ENCODE measurements around the gene PELI3.
"Not testable (repeated sequence)": the region's sequence is repeated elsewhere in the genome, so short reads cannot be mapped to it uniquely, and the experiment has no call there.

Gene PELI3, protein sequence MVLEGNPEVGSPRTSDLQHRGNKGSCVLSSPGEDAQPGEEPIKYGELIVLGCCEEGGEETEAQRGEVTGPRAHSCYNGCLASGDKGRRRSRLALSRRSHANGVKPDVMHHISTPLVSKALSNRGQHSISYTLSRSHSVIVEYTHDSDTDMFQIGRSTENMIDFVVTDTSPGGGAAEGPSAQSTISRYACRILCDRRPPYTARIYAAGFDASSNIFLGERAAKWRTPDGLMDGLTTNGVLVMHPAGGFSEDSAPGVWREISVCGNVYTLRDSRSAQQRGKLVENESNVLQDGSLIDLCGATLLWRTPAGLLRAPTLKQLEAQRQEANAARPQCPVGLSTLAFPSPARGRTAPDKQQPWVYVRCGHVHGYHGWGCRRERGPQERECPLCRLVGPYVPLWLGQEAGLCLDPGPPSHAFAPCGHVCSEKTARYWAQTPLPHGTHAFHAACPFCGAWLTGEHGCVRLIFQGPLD

DNA sequence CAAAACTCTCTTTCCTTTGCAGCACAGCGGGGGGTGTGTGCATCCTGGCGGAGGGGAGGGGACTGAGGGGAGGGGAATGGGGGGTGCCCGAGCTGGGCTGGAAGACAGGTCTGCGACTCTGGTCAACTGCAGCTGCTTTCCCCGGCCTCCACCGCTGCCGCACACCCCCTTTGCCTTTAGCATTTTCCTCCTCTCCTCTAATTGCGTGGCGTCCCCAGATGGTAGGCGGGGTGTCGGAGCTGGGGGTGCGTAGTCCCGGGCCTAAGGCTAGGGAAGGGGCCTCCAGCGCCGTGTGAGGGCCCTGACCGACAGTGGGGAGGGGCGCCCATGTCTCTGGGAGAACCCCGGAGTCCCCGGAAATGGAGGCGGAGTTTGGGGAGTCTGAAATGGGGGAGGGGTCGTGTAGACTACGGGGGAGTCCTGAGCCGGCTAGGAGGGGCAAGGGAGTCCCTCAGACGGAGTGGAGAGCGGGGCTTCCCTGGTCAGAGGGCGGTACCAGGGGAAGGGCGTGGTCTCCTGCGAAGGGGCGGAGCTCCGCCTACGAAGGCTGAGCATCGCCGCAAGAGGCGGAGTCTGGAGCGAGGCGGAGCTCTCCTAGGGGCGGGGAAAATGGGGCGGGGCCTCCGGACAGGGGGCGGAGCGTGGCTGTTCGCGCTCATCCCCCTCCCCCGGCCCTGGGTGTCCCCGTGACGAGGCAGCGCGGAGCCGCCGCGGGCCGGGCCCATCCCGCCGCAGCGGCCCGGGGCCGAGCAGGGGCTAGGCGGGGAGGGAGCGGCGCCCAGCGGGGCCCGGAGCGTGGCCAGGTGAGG lies at the start of gene PELI3:
Gene PELI3 (plus strand): TSS at position 681 of the 809 bp plus-strand sequence. CDS start 1,224 bp downstream, outside the sequence.
- DNase-seq, result peak; percentile 97

DNA sequence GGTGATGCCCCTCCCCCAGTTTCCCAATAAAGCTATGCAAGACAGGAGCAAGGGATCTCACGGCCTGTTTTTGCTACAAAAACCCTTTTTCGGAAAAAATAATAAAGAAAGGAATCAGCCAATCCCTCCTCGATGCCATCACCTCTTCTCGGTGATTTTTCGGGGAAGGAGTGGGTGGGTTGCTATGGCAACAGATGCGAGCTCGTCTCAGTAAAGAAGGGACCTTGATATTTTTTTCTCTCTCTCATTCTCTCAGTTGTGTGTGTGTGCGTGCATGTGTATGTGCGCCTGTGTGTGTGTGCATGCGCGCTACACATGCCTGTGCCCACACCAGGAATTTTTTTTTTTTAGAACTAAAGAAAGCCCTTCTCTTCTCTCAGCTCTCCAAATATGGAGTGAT lies 49.7 kb upstream of the PELI3 start:
- no peak for DNase-seq

DNA sequence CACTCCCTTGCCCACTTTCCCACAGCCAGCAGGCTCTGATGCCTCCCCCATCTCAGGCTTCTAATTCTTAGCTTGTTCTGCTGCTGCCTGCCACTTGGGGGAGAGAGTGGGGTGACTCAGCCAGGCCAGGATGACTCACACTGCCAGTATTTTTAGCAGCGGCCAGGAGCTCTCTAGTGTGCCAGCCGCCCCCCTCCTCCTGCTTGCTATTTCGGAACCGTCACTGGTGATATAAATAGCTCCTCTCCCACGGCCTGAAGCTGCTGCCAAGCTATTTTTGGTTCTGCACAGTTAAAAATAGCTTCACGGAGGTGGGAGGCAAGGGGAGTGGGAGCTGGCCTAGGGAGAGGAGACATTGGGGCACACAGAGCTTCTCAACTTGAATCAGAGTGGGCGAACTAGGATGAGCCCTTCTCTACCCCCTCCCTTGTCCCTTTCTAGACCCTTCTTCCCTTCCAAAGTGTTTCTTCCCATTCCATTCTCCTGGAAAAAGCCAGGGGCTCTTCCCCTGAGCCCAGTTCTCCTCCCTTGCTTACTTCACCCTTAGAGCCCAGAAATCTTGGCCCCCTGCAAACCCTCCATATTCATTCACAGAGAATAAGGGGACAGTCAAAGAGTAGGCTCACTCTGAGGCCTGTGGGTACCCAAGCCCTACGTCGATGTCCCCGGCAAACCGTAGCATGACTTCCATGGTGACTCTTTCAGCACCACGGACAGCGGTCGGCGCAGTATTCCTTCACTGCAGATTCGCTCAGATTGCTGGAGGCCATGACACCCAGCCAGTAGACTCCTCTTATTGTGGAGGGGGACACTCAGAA lies 48.3 kb upstream of the PELI3 start:
- DNase-seq, result peak; percentile 46

DNA sequence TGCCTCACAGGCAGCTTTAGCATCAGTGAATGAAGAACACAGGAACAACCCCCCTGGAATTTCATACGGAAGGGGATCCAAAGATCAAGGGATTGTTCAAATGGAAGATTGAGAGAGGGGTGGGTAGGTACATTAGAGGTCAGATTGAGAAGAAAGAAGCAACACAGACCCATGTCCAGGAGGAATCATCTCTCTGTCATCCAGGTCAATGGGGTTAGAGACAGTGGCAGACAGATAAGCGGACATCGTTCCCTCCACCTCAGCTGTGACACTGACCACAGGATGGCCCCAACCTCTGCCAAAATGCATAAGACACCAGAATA lies 47.8 kb upstream of the PELI3 start:
- no peak for DNase-seq

DNA sequence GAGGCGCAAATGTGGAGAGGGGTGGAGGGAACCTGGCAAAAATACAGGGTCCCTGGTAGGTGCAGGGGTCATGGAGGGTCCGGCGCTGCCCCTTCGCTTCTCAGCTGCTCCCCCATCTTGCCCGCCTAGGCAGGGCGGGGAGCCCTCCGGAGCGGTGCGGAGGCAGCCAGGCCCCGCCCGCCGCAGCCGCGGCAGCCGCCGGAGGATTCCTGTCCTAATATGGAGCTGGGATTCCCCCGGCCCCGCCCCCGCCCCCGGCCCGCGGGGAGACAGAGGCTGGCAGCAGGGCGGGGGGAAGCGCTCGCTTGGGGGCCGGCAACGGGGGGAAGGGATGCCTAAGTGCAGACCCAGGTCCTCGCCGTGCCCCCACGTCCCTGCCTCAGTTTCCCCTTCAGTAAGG lies 46.9 kb upstream of the PELI3 start:
- DNase-seq, result no peak

DNA sequence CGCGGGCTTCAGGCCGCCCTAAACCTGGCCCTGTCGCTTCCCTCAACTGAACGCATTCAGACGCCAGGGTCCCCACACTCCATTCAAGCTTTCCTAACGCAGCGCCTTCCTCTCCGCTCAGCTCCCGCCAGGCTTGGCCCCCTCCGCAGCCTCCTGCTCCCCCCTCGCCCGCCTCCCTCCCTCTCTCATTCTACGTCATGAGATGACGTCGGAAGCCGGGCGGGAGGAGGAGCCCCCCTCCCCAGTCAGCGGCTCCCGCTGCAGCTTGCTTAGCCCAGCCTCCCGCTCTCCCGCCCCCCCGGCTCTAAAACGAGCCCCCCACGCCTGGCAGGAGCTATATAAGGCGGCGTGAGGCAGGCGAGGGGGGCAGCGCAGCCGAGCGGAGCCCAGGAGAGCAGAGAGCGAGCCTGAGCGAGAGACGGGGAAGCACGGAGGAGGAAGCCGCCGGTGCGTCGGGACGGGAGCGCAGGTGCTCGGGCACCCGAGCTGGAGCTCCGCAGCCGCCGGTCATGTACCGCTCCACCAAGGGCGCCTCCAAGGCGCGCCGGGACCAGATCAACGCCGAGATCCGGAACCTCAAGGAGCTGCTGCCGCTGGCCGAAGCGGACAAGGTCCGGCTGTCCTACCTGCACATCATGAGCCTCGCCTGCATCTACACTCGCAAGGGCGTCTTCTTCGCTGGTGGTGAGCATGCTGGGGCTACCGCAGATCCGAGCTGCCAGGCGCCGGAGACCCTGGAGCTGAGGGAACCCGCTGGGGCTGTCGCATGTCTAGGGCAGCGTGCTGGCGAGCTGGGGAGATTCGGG lies 45.8 kb upstream of the PELI3 start, which contains the start of gene NPAS4:
Gene NPAS4 (plus strand): TSS at position 365 of the 806 bp plus-strand sequence. CDS start 145 bp downstream, at position 510.
- no peak for DNase-seq

DNA sequence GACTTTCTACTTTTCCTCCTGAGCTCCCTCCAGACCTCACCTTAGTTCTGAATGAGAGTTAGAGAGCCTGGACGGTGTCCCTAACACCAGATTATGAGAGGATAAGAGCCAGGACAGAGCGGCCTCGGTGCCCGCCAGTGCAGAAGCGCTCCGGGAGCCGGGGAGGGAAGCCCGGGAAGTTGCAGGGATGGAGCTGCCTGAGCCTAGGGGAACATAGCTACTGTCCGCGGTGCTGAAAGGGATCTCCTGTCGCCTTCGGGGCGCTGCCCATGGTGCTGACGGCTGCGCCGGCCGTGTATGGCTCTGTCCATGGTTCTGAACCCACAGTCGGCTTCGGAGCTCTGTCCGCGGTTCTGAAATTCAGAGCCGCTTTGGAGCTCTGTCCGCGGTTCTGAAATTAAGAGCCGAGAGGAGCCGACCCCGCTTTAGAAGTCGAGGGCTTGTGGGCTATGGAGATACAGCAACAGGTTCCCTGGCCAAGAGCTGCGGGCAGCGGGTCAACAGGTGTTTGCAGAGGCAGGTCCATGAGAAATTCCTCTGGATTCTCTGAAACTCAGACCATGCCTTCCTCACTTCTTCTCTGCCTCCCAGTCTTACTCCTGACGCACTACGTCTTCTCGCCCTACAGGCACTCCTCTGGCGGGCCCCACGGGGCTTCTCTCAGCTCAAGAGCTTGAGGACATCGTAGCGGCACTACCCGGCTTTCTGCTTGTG lies 45.1 kb upstream of the PELI3 start:
- peak; percentile 88 for DNase-seq

DNA sequence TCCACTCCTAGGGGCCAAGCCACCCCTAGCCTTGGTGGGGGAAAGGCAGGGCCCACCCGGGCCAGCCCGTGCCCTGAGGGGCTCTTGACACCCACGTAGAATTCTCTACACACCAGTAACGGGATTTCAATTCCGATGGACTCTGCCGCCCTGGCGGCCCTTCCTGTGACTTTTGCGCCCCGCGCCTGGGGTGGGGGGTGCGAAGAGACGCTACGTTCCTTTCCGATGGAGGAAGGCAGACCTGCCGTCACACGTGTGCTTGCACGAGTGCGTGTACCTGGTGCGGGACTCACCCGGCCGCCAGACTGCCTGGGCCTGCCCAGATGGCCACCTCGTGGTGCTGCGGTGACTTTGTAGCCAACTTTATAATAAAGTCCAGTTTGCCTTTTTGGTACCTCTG lies 40.4 kb upstream of the PELI3 start:
- no peak for DNase-seq

DNA sequence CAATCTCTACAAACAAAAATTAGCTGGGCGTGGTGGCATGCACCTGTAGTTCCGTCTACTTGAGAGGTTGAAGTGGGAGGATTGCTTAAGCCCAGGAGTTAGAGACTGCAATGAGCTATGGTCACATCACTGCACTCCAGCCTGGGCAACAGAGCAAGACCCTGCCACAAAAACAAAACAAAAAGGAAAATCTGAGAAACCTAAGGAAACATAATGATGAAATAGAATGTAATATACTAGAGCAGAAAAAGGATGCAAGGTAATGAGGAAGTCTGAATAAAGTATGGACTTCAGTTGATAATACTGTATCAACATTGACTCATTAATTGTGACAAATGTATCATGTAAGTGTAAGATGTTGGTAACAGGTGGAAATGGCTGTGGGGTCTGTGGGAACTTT lies 37.8 kb upstream of the PELI3 start:
- DNase-seq, result no peak

DNA sequence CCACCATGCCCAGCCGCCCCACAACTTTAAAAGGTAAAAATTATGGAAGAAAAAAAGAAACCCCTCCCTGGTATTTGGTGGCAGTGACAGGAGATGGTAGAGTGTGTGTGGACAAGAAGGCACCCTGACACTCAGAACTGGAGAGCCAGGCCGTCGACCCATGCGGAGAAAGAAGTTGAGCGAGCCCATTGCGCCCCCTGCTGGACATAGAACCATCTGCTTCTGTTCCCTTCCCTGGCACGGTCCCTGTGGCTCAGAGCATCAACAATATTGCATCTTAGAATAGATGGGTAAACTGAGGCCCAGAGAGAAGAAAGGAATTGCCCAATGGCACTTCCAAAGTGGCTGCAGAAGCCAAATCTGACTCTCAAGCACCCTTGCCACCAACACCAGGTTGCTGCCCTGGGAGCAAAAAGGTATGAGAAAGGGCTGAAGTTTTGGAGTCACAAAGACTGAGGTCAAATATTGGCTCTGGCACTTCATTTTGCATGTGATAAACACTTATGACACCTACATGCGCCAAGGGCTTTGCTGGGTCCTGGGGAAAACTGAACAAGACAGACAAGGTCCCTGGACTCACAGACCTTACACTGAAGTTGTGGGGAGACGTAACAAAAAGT lies 36.6 kb upstream of the PELI3 start:
- peak; percentile 73 for DNase-seq

DNA sequence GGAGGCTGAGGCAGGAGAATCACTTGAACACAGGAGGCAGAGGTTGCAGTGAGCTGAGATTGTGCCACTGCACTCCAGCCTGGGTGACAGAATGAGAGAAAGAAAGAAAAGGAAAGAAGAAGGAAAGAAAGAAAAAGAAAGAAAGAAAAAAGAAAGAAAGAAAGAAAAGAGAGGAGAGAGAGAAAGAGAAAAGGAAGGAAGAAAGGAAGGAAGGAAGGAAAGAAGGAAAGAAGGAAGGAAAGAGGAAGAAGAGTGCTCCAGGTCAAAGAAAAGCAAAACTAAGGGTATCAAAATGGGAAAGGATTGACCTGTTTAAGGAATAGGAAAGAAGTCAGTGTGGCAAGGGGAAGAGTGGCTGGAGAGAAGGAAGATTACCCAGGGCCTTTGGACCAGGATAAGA lies 35.4 kb upstream of the PELI3 start:
- not testable (repeated sequence) for DNase-seq

DNA sequence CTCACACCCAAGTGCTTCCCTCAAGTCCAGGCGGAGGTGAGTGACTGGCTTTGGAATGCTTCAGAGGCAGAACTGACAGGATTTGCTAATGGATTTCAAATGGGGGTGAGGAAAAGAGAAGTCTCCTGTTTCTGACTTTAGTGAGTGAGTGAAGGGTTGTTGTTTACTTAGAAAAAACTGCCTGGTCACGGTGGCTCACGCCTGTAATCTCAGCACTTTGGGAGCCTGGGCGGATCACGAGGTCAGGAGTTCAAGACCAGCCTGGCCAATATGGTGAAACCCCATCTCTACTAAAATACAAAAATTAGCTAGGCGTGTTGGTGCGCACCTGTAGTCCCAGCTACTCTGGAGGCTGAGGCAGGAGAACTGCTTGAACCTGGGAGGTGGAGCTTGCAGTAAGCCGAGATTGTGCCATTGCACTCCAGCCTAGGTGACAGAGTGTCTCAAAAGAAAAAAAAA lies 34.8 kb upstream of the PELI3 start:
- not testable (repeated sequence) for DNase-seq

DNA sequence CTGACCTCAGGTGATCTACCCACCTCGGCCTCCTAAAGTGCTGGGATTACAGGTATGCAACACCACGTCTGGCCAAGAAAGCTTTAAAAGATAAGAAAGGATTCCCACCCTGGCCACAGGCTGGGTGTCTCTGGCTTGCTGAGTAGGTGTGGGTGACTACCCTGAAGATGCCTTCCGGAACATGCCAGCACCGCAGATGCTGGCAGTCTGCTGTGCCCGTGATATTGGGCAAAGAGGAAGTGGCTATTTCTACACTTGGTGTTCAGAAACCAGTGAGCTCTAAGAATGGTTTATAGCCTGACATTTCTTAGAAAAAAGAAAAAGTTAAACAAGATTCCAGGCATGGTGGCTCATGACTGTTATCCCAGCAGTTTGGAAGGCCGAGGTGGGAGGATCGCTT lies 34.1 kb upstream of the PELI3 start:
- no peak for DNase-seq

DNA sequence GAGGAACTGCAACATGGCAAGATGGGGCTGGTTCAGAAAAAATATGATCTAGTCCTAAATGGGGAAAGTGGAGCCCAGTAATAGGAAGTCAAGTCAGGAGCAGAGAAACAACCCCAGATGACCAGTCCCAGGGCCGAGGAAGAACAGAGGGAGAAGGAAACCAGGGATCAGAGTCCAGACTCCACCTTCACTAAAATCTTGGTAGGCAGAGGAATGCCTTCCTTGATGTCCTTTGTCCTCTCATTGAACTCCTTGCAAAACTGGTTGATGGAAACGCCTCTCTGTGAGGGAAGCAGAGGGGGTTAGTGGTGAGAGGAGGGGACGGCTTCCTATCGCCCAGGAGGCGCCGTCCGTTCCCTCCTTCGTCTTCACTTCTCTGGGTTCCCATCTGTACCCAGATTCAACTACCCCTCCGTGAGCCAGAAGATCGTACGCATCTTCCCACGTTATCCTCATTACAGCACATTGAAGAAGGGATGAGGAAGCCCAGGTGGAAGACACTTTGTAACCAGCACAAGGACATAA lies 28.7 kb upstream of the PELI3 start:
- no peak for DNase-seq

DNA sequence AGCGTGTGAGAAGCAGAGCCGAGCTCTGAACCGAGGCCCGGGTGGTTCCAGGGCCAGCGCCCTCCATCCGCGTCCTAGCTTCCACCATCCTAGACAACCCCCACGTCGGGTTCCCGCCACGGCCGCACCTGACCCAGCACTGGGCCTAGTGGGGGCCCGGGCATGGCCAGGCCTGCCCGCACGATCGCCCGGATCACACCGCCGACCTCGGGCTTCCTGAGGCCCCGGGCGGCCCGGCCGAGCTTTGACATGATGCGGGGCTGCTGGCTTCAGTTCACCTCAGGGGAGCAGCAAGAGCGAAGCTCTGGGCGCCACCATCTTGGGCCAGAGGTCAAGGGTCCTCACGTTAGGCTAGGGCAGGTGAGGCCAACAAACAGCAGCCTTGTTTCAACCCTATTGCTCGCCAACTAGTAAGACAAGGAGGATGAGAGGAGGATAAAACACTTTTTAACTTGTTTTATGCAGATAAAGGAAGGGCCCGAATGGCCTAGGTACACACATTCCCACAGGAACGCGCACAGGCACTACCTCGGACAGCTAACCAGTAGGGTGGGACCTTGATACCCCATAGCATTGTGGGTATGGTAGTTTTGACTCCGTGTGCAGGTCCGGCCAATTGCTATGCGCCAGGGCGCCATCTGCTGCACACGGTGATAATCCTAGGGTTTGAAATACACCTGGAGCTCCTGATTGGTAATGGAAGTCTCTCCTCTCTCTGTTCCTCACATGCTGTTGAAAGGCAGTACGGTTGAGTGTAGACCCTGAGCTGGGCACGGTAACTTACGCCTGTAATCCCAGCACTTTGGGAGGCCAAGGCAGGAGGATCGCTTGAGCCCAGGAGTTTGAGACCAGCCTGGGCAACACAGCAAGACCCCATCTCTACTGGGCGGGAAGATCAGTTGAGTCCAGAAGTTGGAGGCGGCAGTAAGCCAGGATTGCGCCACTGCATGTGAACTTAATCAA lies 27.9 kb upstream of the PELI3 start, which contains the start of gene MRPL11:
Gene MRPL11 (minus strand): TSS at position 345 of the 963 bp plus-strand sequence. CDS start 94 bp downstream, at position 251.
- peak; percentile 92 for DNase-seq

DNA sequence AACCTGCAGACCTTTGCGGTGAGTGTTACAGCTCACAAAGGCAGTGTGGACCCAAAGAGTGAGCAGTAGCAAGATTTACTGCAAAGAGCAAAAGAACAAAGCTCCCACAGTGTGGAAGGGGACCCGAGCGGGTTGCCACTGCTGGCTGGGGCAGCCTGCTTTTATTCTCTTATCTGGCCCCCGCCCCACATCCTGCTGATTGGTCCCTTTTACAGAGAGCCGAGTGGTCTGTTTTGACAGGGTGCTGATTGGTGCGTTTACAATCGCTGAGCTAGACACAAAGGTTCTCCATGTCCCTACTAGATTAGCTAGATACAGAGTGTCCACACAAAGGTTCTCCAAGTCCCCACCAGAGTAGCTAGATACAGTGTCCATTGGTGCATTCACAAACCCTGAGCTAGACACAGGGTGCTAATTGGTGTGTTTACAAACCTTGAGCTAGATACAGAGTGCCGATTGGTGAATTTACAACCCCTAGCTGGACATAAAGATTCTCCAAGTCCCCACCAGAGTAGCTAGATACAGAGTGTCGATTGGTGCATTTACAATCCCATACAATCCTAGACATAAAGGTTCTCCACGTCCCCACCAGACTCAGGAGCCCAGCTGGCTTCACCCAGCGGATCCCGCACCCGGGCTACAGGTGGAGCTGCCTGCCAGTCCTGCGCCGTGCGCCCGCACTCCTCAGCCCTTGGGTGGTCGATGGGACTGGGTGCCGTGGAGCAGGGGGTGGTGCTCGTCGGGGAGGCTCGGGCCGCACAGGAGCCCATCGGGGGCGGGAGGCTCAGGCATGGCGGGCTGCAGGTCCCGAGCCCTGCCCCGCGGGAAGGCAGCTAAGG lies 26.4 kb upstream of the PELI3 start:
- not testable (repeated sequence) for DNase-seq

DNA sequence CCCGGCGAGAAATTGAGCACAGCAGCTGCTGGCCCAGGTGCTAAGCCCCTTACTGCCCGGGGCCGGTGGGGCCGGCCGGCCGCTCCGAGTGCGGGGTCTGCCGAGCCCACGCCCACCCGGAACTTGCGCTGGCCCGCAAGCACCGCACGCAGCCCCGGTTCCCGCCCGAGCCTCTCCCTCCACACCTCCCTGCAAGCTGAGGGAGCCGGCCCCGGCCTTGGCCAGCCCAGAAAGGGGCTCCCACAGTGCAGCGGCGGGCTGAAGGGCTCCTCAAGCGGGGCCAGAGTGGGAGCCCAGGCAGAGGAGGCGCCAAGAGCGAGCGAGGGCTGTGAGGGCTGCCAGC lies 25.8 kb upstream of the PELI3 start:
- DNase-seq, result not testable (repeated sequence)

DNA sequence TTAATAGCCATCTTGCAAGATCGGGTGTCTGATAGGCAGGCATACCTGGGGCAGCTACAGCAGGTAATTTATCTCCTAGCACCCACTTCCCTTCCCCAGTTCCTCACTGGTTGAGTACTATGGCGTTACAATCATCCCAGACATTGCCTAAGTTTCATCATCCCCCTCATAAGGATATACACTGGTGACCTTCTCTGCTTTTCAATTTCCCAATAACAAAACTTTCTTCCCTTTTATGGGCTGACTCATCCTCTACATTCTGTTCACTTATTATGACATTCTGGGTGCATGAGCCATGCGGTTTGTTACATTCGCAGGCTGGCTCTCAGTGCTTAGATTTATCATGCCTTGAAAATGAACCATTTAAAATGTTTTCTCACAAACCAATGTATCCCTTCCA lies 23.1 kb upstream of the PELI3 start:
- DNase-seq, result no peak
